ENCODE data around the gene POLR2A. TPM values are rescaled to one million over a fixed set of nuclear protein-coding genes. Genes with fewer than 3 reads are reported as not detected.

The POLR2A gene
- total and polyA plus RNA-seq, 9 donors, result 26.7 to 110 (median 84.9) TPM

DNA sequence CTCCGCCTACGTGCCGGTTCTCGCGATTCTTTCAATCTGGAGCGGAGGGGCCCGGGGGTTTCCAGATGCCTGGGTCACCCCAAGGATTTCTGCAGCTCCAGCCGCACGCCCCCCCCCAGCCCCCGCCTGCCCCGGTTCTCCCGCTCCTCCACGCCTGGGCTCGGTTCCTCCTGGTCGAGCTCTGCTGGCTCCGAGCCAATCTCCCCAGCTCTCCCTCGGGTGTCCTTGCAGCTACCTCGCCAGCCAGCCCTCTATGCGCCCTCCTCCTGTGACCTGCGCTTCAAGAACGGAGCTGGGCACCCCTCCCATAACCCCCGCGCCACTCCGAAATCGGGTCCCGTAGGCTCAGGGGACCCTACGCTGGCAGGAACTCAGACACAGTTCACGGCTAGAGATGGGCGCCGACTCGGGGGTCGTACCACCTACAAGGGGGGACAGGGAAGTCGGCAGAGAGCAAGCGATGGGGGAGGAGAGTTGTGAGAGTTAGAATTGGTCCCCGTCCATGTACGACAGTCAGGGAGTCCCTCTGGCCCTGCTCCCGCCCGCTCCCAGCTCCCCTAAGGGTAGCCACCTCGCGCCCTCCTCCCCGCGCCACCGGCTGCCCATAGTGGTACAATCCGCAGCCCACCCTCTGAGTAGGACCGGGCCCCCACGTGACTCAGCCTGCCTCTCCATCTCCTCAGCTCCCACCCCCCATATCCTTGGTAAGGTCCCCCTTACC, 43.9 kb upstream of the POLR2A start:
- no peaks in the 10 kb centered on the region for H3K36me3 ChIP-seq
- peaks cover 4% of the 10 kb centered on the region for H3K4me1 ChIP-seq (ENCODE audit: insufficient read depth)
- H3K9me3 ChIP-seq, result no peaks in the 10 kb centered on the region
- TF ChIP-seq POLR2A (IDR thresholded peaks at IDR 0.05) (no peak), EP300 (IDR thresholded peaks at IDR 0.05) (no peak)
- TF ChIP-seq, protein P1, sequence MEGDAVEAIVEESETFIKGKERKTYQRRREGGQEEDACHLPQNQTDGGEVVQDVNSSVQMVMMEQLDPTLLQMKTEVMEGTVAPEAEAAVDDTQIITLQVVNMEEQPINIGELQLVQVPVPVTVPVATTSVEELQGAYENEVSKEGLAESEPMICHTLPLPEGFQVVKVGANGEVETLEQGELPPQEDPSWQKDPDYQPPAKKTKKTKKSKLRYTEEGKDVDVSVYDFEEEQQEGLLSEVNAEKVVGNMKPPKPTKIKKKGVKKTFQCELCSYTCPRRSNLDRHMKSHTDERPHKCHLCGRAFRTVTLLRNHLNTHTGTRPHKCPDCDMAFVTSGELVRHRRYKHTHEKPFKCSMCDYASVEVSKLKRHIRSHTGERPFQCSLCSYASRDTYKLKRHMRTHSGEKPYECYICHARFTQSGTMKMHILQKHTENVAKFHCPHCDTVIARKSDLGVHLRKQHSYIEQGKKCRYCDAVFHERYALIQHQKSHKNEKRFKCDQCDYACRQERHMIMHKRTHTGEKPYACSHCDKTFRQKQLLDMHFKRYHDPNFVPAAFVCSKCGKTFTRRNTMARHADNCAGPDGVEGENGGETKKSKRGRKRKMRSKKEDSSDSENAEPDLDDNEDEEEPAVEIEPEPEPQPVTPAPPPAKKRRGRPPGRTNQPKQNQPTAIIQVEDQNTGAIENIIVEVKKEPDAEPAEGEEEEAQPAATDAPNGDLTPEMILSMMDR (IDR thresholded peaks at IDR 0.05), result no peak
- DNase-seq, result peak; percentile 60 to 73 (median 67)
- peak overlapping the region in 1 of 2 donors; percentile 24 for H3K27ac ChIP-seq
- no peaks in the 10 kb centered on the region for H3K27me3 ChIP-seq
- peak overlapping the region; percentile 18 for H3K4me3 ChIP-seq
- WGBS, 3 donors, result 2 to 4% (median 2%) methylated on average over 45 to 46 of the region's 46 CpGs
- intact Hi-C loops (cut with DNase I), result loop anchor here in 3 of 4 donors (5.0 kb wide), 1 partner anchor 37 kb away; the partner anchor contains the start of gene ZBTB4 (in 3 of the 3)

DNA sequence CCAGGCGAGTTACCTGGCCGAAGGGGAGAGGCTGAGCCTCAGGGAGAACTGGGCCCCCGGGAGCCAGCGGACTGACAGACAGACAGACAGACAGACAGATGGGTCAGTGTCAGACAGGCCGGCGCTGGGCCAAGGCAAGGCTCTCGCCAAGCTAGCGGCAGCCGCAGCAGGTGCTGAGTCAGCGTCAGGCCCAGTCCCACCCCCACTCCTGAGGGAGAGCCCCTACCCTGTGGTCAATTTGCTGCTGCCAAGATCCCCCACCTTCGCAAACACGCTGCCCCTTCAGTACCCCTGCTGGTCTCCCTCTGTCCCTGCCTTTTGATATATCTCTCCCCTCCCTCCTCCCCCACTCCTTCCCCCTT, 43.4 kb upstream of the POLR2A start:
- DNase-seq, result peak in 2 of 5 donors; percentile 61 to 65
- H3K36me3 ChIP-seq, result no peaks in the 10 kb centered on the region
- H3K4me1 ChIP-seq (ENCODE audit: insufficient read depth), result peaks cover 4% of the 10 kb centered on the region
- no peak overlapping the region for H3K4me3 ChIP-seq
- WGBS, 3 donors, result 4 to 9% (median 9%) methylated on average over 12 of the region's 12 CpGs
- peak overlapping the region in 1 of 2 donors; percentile 24 for H3K27ac ChIP-seq
- intact Hi-C loops (cut with DNase I), result loop anchor here in 3 of 4 donors (5.0 kb wide), 1 partner anchor 36 kb away; the partner anchor contains the start of gene ZBTB4 (in 3 of the 3)
- no peaks in the 10 kb centered on the region for H3K9me3 ChIP-seq
- H3K27me3 ChIP-seq, result no peaks in the 10 kb centered on the region
- TF ChIP-seq, protein P1 (IDR thresholded peaks at IDR 0.05), result no peak
- TF ChIP-seq POLR2A (IDR thresholded peaks at IDR 0.05) (no peak), EP300 (IDR thresholded peaks at IDR 0.05) (no peak)

DNA sequence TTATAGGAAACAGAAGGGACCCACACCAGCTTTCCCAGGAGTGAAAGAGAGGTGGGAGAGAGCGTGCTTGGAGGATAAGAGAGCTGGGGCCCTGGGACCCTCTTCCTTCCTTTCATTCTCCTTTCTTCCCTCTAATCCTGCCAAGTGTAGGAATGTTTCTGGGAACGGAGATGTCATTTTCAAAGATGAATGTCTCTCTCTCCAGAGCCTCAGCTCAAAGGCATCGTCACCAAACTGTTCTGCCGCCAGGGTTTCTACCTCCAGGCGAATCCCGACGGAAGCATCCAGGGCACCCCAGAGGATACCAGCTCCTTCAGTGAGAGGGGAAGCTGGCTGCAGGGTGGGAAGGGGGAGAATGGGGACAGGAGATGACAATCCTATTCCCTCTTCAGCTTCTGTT, 42.9 kb upstream of the POLR2A start:
- WGBS, 3 donors, result 33 to 42% (median 42%) methylated on average over 7 of the region's 7 CpGs
- TF ChIP-seq POLR2A (IDR thresholded peaks at IDR 0.05), result no peak
- no peak for TF ChIP-seq EP300 (IDR thresholded peaks at IDR 0.05)
- TF ChIP-seq, protein P1 (IDR thresholded peaks at IDR 0.05), result no peak
- Histone ChIP-seq H3K4me1 (ENCODE audit: insufficient read depth) (peaks cover 4% of the 10 kb centered on the region), H3K4me3 (no peak overlapping the region), H3K27me3 (no peaks in the 10 kb centered on the region), H3K27ac (no peak overlapping the region), H3K9me3 (no peaks in the 10 kb centered on the region), H3K36me3 (no peaks in the 10 kb centered on the region)
- intact Hi-C loops (cut with DNase I), result loop anchor here in 3 of 4 donors (5.0 kb wide), 1 partner anchor 36 kb away; the partner anchor contains the start of gene ZBTB4 (in 3 of the 3)
- no peak for DNase-seq

DNA sequence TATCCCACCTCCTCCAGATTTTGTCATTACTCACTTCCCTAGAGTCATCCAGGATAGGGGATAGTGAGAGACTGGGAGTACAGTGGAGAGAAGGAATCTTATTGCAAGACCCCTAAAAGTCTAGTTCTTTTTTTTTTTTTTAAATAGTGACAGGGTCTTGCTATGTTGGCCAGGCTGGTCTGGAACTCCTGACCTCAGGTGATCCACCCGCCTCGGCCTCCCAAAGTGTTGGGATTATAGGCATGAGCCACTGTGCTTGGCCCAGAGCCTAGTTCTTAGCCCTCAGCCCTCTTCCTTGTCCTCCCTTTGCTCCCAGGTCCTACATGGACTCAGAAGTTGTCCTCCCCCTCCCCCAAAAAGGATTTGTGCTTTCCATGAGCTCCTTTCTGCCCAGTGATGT, 42.0 kb upstream of the POLR2A start:
- peaks cover 4% of the 10 kb centered on the region for H3K4me1 ChIP-seq (ENCODE audit: insufficient read depth)
- no peaks in the 10 kb centered on the region for H3K9me3 ChIP-seq
- WGBS, 3 donors, result 80 to 98% (median 92%) methylated on average over 2 of the region's 2 CpGs
- no peak for DNase-seq
- H3K27ac ChIP-seq, result no peak overlapping the region
- intact Hi-C loops (cut with DNase I), result loop anchor here in 3 of 4 donors (5.0 kb wide), 1 partner anchor 35 kb away; the partner anchor contains the start of gene ZBTB4 (in 3 of the 3)
- no peak overlapping the region for H3K4me3 ChIP-seq
- H3K27me3 ChIP-seq, result no peaks in the 10 kb centered on the region
- TF ChIP-seq EP300 (IDR thresholded peaks at IDR 0.05) (no peak), POLR2A (IDR thresholded peaks at IDR 0.05) (no peak)
- TF ChIP-seq, protein P1 (IDR thresholded peaks at IDR 0.05), result no peak
- no peaks in the 10 kb centered on the region for H3K36me3 ChIP-seq

Measured in ovary (tissue), 9 donors.